NCI-H2107 treated with DMSO at 0.1 percent for 48 hours (cell line): Measurements from ENCODE around the gene RPP30.
"Not testable (repeated sequence)": the region's sequence is repeated elsewhere in the genome, so short reads cannot be mapped to it uniquely, and the experiment has no call there.

Experiments
- DNase-seq: peaks from one replicate; lab custom pipeline; 2025; ENCODE audit not compliant: unreplicated experiment; lab: John Stamatoyannopoulos, UW

Gene RPP30

GRCh38 chr10:90939648-90940047 is 67.9 kb downstream of the RPP30 start:
- no peak for DNase-seq

GRCh38 chr10:90942980-90943379 is 71.2 kb downstream of the RPP30 start:
- DNase-seq: not testable (repeated sequence)

GRCh38 chr10:90944749-90945148 is 73.0 kb downstream of the RPP30 start:
- no peak for DNase-seq

GRCh38 chr10:90945491-90946070 is 73.8 kb downstream of the RPP30 start:
- no peak for DNase-seq

- no peak for DNase-seq
These were observed 75.5 kb downstream of the RPP30 start for GRCh38 chr10:90947030-90947960.
